GM19239 (cell line): ENCODE measurements around the gene FIGNL2.

ENCODE experiments used
- DNase-seq: peaks from one replicate; pipeline ENCODE4 v3.0.0; 2011; ENCODE audit warnings: low spot score; ENCODE audit not compliant: insufficient read length
- FAIRE-seq: peaks from 2 replicates; lab custom pipeline; 2011; peaks lifted over from hg19 to GRCh38; lab: Jason Lieb, UNC

The FIGNL2 gene

DNA sequence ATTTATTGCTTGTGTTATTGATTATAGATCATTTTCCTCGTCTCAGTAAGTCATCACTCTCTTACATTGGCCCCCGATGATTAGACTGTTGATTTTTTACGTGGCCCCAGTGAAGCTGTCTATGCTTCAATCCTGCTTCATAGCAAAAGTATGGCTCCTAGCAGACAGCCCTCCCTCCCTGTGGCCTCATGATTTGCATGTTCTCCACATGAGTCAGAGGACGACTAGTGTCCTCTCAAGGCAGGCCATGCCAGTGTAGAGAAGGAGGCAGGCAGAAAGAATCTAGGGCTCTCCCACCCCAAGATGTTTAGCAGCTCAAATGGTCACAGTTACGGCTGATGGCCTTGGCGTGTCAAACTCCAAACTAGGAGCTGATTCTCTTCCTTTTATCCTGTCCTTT lies 59.6 kb downstream of the FIGNL2 start:
- no peak for FAIRE-seq
- no peak for DNase-seq

- FAIRE-seq = no peak
- DNase-seq = no peak
These were observed 62.6 kb downstream of the FIGNL2 start for GRCh38 chr12:51785906-51786305.

DNA sequence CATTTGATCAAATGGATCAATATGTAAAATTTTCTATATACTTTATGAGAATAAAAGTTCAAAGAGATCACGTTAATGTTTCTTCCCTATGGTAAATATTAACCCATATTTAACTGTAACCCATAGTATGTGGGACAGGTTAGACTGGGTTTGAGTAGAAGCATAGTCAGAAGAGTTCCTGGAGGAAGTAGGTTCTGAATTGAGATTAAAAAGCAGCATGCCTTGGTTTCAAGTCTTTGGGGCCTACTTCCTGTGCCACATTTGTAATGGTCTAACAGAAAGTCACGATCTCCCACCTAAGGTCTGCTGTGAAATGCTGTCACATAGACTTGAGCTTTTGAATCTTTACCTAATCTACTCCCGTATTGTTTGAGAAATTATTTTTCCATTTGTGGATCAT lies 63.8 kb downstream of the FIGNL2 start:
- FAIRE-seq (no peak), DNase-seq (no peak)

DNA sequence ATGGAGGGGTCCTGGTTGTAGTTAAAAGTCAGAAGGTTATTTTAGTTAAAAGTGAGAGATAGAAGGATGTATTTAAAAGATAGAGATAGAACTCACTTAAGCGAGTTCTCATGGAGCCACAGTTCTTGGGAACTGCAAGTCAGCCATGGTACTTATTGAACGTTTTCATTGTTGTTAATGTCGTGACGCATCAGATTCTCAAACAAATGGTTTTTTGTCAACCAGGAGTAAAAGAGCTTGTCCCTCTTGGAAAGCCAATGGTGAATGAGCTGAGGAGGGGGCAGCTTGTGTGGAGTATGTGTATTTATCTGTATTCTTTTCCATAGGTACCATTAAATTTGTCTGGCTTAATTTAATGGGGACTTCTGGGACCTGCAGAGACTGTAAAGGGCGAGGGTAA lies 68.6 kb downstream of the FIGNL2 start:
- no peak for DNase-seq
- no peak for FAIRE-seq

DNA sequence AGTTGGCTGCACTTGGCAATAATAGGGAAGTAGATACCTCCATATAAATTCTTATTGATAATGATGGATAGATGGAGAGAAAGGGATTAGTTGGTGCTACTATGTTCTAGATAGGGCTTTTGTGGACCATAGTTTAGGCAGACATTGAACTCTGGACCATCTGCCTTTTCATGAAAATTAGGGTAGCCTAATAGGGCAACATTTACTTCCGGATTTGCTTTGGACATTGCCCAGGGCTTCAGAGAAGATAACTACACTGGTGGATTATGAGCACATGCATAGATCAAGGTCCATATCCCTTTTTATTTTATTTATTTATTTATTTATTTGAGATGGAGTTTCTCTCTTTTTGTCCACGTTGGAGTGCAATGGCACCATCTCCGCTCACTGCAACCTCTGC lies 70.5 kb downstream of the FIGNL2 start:
- DNase-seq (no peak), FAIRE-seq (no peak)

- FAIRE-seq (no peak), DNase-seq (no peak)
These were observed 71.1 kb downstream of the FIGNL2 start for GRCh38 chr12:51777457-51777856.

GRCh38 chr12:51774933-51775332 lies 73.6 kb downstream of the FIGNL2 start:
- no peak for DNase-seq
- no peak for FAIRE-seq

DNA sequence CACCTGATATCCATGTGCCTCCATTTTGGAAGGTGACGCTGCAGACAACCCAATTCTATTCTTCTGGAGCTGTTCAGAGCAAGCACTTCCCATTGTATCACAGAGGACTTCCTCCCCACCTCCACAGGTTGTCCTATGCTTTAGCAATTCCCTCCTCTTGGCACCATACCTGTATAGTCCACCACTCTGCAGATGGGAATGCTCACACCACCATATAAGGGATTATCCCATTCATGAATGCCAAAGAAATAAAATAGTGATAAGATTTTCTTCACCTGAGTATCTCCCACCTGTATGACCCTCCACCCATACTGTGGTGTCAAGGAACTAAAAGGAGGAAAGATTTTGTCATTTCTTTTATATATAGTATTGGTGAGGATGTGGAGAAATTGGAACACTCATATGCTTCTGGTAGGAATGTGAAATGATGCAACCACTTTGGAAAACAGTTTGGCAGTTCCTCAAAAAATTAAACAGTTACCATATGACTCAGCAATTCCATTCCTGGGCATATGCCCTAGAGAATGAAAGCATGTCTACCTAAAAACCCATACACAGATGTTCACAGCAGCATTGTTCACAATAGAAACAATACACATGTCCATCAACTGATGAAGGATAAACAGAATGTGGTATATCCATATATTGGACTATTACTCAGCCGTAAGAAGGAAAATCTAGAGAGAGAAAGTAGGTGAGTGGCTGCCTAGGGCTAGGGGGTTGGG lies 75.2 kb downstream of the FIGNL2 start:
- FAIRE-seq = no peak
- no peak for DNase-seq

DNA sequence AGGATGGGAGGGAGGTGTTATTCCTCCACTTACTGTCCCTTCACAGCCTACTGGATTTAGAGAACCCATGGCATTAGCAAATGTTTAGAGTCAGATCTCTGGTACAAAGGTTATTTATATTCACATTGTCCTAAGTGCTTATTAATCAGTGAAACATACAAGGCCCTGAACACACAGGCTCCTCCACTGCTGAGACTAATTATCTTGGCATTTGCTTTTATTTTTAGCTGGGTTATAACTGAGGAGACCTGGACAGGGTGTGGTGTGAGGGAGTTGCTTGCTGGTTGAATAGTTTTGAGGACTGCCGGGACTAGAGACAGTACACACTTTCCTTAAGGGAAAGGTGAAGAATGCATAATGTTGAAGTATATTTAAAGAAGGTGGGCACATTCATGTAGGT lies 77.5 kb downstream of the FIGNL2 start:
- no peak for DNase-seq
- no peak for FAIRE-seq
